GM21529 (cell line): ENCODE measurements around the gene ATP2B1.

Experiments
- ATAC-seq: cut with Tn5 transposase; IDR thresholded peaks from one replicate; pipeline ENCODE4 v1.9.1; 2021; ENCODE audit not compliant: unreplicated experiment

Gene ATP2B1

GRCh38 chr12:89597770-89598169 lies 110.9 kb downstream of the ATP2B1 start:
- peak; percentile 73 for ATAC-seq

GRCh38 chr12:89597210-89597609 lies 111.4 kb downstream of the ATP2B1 start:
- no peak for ATAC-seq

GRCh38 chr12:89593873-89594272 lies 114.8 kb downstream of the ATP2B1 start:
- no peak for ATAC-seq

- ATAC-seq = no peak
Measured at GRCh38 chr12:89593233-89593632, 115.4 kb downstream of the ATP2B1 start.

- no peak for ATAC-seq
Measured at GRCh38 chr12:89589753-89590152, 118.9 kb downstream of the ATP2B1 start.

GRCh38 chr12:89578499-89578898 lies 130.1 kb downstream of the ATP2B1 start:
- no peak for ATAC-seq

GRCh38 chr12:89576572-89577220 lies 131.9 kb downstream of the ATP2B1 start:
- ATAC-seq = peak; percentile 60

- no peak for ATAC-seq
Measured at GRCh38 chr12:89575374-89575773, 133.3 kb downstream of the ATP2B1 start.

GRCh38 chr12:89574736-89575208 lies 133.9 kb downstream of the ATP2B1 start:
- ATAC-seq = no peak

GRCh38 chr12:89573051-89573810 lies 135.4 kb downstream of the ATP2B1 start:
- ATAC-seq = no peak

GRCh38 chr12:89571491-89572195 lies 137.0 kb downstream of the ATP2B1 start:
- ATAC-seq = no peak

- ATAC-seq = no peak
Measured at GRCh38 chr12:89568484-89568883, 140.2 kb downstream of the ATP2B1 start.

- no peak for ATAC-seq
Measured at GRCh38 chr12:89567691-89568239, 140.9 kb downstream of the ATP2B1 start.

GRCh38 chr12:89566615-89567014 lies 142.0 kb downstream of the ATP2B1 start:
- ATAC-seq = no peak

- no peak for ATAC-seq
Measured at GRCh38 chr12:89565002-89565401, 143.6 kb downstream of the ATP2B1 start.

GRCh38 chr12:89559753-89560152 lies 148.9 kb downstream of the ATP2B1 start:
- no peak for ATAC-seq

GRCh38 chr12:89556976-89557375 lies 151.7 kb downstream of the ATP2B1 start:
- ATAC-seq = no peak

GRCh38 chr12:89552376-89552775 lies 156.3 kb downstream of the ATP2B1 start:
- ATAC-seq = no peak

- ATAC-seq = no peak
Measured at GRCh38 chr12:89551747-89552146, 156.9 kb downstream of the ATP2B1 start.

- ATAC-seq = no peak
Measured at GRCh38 chr12:89547101-89547500, 161.5 kb downstream of the ATP2B1 start.

- ATAC-seq = no peak
Measured at GRCh38 chr12:89546151-89546550, 162.5 kb downstream of the ATP2B1 start.
